ENCODE measurements around the gene GNLY. TPM values are rescaled to one million over a fixed set of nuclear protein-coding genes. Genes with fewer than 3 reads are reported as not detected.

Gene GNLY
- total and polyA plus RNA-seq, 2 donors (not counting 3 experiments of a cell fraction or from before 2014, with no cell fraction given) = not detected

DNA sequence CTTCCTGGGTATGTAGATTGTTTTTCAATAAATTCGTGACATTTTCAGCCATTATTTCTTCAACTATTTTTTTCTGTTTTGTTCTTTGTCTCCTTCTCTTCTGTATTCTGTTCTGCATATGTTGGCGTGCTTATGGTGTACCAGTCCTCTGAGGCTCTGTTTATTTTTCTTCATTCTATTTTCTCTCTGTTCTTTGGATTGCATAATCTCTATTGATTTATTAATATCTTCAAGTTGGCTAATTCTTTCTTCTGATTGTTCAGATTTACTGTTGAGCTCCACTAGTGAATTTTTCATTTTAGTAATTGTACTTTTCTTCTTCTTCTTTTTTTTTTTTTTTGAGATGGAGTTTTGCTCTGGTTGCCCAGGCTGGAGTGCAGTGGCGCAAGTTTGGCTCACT lies 9.9 kb downstream of the GNLY start:
- no TSS peak for BruUV-seq (replicated peaks)
- Histone ChIP-seq H3K9me1 (replicated peaks; ENCODE audit: control insufficient read depth, extremely low read depth, insufficient read depth, low read length) (no peaks in the 10 kb centered on the region), H3K36me3 (ENCODE audit: control insufficient read depth in 2 of 2, extremely low read depth in 1 of 2, insufficient read depth in 2 of 2, low read length in 2 of 2) (no peaks in the 10 kb centered on the region), H3K27ac (ENCODE audit: insufficient read depth, low read depth, low read length) (no peak overlapping the region), H3K79me2 (ENCODE audit: control insufficient read depth, insufficient read depth, low read length) (no peaks in the 10 kb centered on the region), H3K4me1 (ENCODE audit: control insufficient read depth, extremely low read depth, insufficient read depth, low read length) (peaks cover 18% of the 10 kb centered on the region), H3K4me2 (ENCODE audit: insufficient read depth, low read length) (no peak overlapping the region), H4K20me1 (replicated peaks; ENCODE audit: control insufficient read depth, extremely low read depth, insufficient read depth, low read length) (no peaks in the 10 kb centered on the region), H3K27me3 (ENCODE audit: control insufficient read depth in 2 of 2, insufficient read depth in 2 of 2, low read length in 2 of 2) (no peaks in the 10 kb centered on the region), H3K9me3 (replicated peaks; ENCODE audit: control insufficient read depth, insufficient read depth, low read length) (no peaks in the 10 kb centered on the region), H3K9ac (replicated peaks; ENCODE audit: extremely low read depth, insufficient read depth, low read length) (no peak overlapping the region), H2AFZ (ENCODE audit: low read depth, low read length) (no peak overlapping the region), H3K4me3 (replicated peaks in 1 of 3; ENCODE audit: insufficient read depth in 1 of 3, low read depth in 1 of 3, low read length in 3 of 3) (no peak overlapping the region)
- dilution Hi-C loops (cut with MboI; ENCODE audit: extremely low pct_ligation_motif_present, low sequenced_read_pairs) (loop anchor here (25.0 kb wide), 1 partner anchor 108 kb away; no protein-coding TSS in a partner anchor), intact Hi-C loops (cut with micrococcal nuclease) (loop anchor here (1.0 kb wide), 1 partner anchor 47 kb away; no protein-coding TSS in a partner anchor)
- DNase-seq (ENCODE audit: low read depth, low spot score) (no peak), FAIRE-seq (no peak)
- CTCF ChIA-PET = interaction anchor here (0.6 to 8.8 kb wide), 7 partner anchors 10 to 100 kb away, joined by 3 to 138 read pairs (median 4); no protein-coding TSS in a partner anchor
- TF ChIP-seq GATA2 (IDR thresholded peaks at IDR 0.05; ENCODE audit: insufficient read depth, insufficient read length, low read depth, low read length) (no peak), MYC (IDR thresholded peaks at IDR 0.05; ENCODE audit: low read depth, low read length) (no peak), EZH2 (IDR thresholded peaks at IDR 0.05; ENCODE audit: borderline replicate concordance, low read depth, low read length, severe bottlenecking) (no peak), POLR2A (IDR thresholded peaks at IDR 0.05; ENCODE audit: low read depth, low read length) (no peak), FOS (IDR thresholded peaks at IDR 0.05; ENCODE audit: borderline replicate concordance, insufficient read depth, low read length) (no peak)
- POLR2A ChIA-PET = no interaction called here

DNA sequence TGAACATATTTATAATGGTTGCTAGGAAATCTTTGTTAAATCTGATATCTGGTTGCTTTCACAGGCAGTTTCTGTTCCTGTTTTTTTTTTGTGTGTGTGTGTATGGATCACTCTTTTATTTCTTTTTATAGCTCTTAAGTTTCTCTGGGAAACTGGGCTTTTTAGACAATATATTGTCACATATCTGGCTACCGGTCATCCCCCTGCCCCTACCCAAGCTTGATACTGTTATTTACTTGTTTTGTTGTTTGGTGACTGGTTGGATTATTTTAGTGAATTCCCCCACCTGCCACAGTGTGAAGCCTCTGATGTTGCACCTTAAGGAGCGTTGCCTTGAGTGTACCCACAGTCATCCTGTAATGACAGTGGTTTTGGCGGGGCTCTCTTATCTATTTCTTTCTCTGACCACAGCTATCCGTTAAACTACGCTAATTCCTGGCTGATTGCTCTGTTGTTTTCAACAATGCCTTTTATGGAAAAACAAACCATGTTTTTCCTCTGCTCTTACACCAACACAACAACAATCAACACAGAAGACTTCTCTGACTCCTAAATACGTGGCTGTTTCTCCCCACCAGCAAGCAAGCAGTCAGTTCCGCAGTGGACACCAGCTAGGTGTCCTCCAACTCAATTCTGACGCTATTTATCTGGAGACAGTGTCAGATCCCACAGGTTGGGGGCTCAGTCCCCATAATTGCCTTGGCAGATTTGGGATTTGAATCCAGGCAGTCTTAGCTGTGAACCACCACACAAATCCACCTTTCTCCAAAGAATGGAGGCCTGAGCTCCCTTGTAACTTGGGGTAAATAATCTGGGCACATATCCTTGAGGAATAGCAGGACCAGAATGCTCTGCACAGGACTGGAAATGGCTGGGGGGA lies 10.9 kb downstream of the GNLY start:
- no peak overlapping the region for H3K4me2 ChIP-seq (ENCODE audit: insufficient read depth, low read length)
- no peaks in the 10 kb centered on the region for H3K79me2 ChIP-seq (ENCODE audit: control insufficient read depth, insufficient read depth, low read length)
- intact Hi-C loops (cut with micrococcal nuclease) (loop anchor here (1.0 kb wide), 1 partner anchor 46 kb away; no protein-coding TSS in a partner anchor), dilution Hi-C loops (cut with MboI; ENCODE audit: extremely low pct_ligation_motif_present, low sequenced_read_pairs) (loop anchor here (25.0 kb wide), 1 partner anchor 107 kb away; no protein-coding TSS in a partner anchor)
- H3K9ac ChIP-seq (replicated peaks; ENCODE audit: extremely low read depth, insufficient read depth, low read length) = no peak overlapping the region
- no peaks in the 10 kb centered on the region for H3K9me3 ChIP-seq (replicated peaks; ENCODE audit: control insufficient read depth, insufficient read depth, low read length)
- peaks cover 18% of the 10 kb centered on the region for H3K4me1 ChIP-seq (ENCODE audit: control insufficient read depth, extremely low read depth, insufficient read depth, low read length)
- H3K9me1 ChIP-seq (replicated peaks; ENCODE audit: control insufficient read depth, extremely low read depth, insufficient read depth, low read length) = no peaks in the 10 kb centered on the region
- no peak for DNase-seq (ENCODE audit: low read depth, low spot score)
- TF ChIP-seq, protein P1, sequence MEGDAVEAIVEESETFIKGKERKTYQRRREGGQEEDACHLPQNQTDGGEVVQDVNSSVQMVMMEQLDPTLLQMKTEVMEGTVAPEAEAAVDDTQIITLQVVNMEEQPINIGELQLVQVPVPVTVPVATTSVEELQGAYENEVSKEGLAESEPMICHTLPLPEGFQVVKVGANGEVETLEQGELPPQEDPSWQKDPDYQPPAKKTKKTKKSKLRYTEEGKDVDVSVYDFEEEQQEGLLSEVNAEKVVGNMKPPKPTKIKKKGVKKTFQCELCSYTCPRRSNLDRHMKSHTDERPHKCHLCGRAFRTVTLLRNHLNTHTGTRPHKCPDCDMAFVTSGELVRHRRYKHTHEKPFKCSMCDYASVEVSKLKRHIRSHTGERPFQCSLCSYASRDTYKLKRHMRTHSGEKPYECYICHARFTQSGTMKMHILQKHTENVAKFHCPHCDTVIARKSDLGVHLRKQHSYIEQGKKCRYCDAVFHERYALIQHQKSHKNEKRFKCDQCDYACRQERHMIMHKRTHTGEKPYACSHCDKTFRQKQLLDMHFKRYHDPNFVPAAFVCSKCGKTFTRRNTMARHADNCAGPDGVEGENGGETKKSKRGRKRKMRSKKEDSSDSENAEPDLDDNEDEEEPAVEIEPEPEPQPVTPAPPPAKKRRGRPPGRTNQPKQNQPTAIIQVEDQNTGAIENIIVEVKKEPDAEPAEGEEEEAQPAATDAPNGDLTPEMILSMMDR (IDR thresholded peaks at IDR 0.05; ENCODE audit: extremely low read depth in 1 of 2, insufficient read depth in 1 of 2, low read depth in 1 of 2, low read length in 2 of 2) = no peak
- H3K27me3 ChIP-seq (ENCODE audit: control insufficient read depth in 2 of 2, insufficient read depth in 2 of 2, low read length in 2 of 2) = no peaks in the 10 kb centered on the region
- ChIA-PET CTCF (interaction anchor here (0.7 to 8.8 kb wide), 10 partner anchors 9 to 69 kb away, joined by 3 to 138 read pairs (median 4); no protein-coding TSS in a partner anchor), POLR2A (no interaction called here)
- FAIRE-seq = no peak
- H4K20me1 ChIP-seq (replicated peaks; ENCODE audit: control insufficient read depth, extremely low read depth, insufficient read depth, low read length) = no peaks in the 10 kb centered on the region
- H3K27ac ChIP-seq (ENCODE audit: insufficient read depth, low read depth, low read length) = no peak overlapping the region
- H3K4me3 ChIP-seq (replicated peaks in 1 of 3; ENCODE audit: insufficient read depth in 1 of 3, low read depth in 1 of 3, low read length in 3 of 3) = no peak overlapping the region
- no TSS peak for BruUV-seq (replicated peaks)
- no peaks in the 10 kb centered on the region for H3K36me3 ChIP-seq (ENCODE audit: control insufficient read depth in 2 of 2, extremely low read depth in 1 of 2, insufficient read depth in 2 of 2, low read length in 2 of 2)
- peak overlapping the region; percentile 31 for H2AFZ ChIP-seq (ENCODE audit: low read depth, low read length)

Data from endothelial cell of umbilical vein (primary cell).